Activated CD4-positive, alpha-beta T cell treated with anti-CD3 and anti-CD28 coated beads, Interleukin-2, amount 50 U/mL, for 1 hour (primary cell): ENCODE results near the gene ADAMTSL1.

ENCODE experiments used
- DNase-seq: peaks from one replicate; pipeline ENCODE4 v3.0.0-alpha.2; 2020

The ADAMTSL1 gene

GRCh38 chr9:18786196-18786595, 312.2 kb downstream of the ADAMTSL1 start:
- DNase-seq, result no peak

- no peak for DNase-seq
Observed at GRCh38 chr9:18786911-18787650, 313.1 kb downstream of the ADAMTSL1 start.

DNA sequence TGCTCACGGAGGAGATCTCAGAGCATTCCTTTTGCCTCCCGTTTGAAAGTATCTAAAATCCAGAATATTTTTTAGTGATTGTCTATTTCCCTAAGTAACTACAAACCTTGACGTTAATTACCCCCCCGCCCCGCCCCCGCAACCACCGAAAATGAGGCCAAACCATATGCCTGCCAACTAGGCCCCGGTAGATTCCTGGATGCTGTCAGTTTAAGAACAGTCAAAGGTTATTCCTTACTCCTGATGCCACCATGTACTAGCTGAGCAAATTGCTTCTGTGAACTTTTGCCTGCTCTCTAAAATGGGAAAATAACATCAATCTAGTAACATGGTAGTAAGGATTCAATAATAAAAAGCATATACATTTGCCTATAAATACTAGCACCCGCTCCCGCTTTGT, 314.3 kb downstream of the ADAMTSL1 start:
- DNase-seq, result no peak

GRCh38 chr9:18791074-18791473, 317.1 kb downstream of the ADAMTSL1 start:
- DNase-seq, result no peak

DNA sequence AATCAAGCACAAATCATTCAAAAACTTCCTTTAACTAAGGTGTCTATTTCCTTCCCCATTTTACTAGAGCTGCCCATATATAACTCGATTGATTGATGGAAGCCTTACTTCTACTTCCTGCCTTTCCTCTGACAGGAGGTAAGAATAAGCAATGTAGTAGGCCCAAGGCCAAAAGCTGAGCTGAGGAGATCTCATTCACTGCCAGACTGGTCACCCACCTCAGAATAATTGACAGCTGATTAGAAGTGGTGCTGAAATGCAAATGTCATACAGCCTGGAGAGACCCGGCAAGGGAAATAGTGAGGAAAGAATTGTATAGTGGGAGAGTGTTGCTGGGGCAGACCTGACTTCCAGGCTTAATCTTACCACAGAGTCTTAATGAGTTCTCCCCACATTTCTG, 319.2 kb downstream of the ADAMTSL1 start:
- DNase-seq, result no peak

- no peak for DNase-seq
Observed at GRCh38 chr9:18795947-18796671, 322.2 kb downstream of the ADAMTSL1 start.

- DNase-seq, result no peak
Observed at GRCh38 chr9:18796696-18797270, 322.8 kb downstream of the ADAMTSL1 start.

GRCh38 chr9:18798106-18798505, 324.2 kb downstream of the ADAMTSL1 start:
- DNase-seq, result no peak

DNA sequence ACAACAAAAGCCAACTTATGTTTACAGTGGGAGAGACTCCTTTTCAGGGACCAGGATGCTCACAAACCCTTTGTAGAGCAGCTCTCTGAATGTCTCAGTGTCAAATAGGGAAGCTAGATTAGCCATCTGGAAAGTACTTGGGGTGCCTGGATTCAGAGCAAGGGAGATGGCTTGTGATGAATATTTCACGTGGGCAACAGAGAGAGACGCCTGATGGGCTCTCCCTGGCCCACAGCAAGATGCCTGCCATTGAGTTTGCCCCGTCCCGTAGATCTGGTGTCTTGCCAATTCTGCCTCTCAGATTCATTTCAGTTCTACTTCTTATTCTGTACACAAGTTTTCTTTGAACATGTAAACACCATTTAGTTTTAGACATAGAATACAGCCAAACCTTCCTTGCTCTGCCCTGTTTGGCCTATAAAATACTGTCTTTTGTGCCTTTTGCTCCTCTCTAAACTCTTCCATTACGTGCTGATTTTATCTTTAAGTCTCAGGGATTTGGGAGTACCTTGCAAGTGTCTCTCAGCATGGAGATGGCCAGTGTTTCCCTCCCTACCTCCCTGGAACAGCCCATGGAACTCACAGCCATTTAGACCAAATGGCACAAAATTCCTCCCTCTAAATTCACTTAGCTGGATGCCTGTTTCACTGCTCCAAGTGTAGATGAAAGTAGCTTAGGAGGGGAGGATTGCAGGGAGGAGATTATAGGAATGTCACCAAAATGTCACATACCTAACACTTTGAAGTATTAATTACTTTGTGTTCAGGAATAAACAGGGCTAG, 324.7 kb downstream of the ADAMTSL1 start:
- DNase-seq, result no peak

DNA sequence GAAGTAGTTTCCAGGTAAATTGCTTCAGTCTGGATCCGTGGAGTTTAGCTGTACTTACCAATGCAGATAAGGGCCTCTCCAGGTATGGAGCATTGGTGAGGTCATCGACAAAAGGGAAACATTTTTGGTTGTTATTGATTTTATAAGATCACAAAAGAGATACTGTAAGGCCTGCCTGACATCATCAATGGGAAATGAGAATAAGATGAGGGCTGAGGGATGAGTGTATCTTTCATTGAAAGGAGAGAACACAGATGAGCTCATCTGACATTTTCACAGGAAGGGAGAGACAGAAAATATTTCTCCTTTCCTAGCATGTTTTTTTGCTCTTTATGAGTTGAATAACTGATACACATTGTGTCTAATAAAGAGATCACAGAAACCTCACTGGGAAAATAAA, 325.5 kb downstream of the ADAMTSL1 start:
- DNase-seq, result no peak

DNA sequence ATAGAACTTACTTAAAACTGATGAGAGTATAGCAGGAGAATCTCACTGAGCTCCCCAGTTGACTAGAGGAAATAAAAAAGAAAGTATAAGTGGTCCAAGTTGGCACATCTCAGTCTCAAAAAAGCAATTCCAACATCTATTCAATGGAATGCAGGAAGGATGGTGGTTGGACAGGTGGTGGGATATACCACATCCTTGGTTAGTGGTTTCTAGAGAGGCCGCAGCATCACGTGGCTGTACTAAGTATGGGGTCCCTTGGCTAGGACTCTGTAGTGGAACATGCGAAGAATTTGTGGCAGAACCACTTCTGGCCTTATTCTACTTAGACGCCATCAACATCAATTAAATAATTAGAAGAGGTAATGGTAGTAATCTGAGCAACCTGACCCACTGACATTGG, 326.6 kb downstream of the ADAMTSL1 start:
- DNase-seq, result no peak

DNA sequence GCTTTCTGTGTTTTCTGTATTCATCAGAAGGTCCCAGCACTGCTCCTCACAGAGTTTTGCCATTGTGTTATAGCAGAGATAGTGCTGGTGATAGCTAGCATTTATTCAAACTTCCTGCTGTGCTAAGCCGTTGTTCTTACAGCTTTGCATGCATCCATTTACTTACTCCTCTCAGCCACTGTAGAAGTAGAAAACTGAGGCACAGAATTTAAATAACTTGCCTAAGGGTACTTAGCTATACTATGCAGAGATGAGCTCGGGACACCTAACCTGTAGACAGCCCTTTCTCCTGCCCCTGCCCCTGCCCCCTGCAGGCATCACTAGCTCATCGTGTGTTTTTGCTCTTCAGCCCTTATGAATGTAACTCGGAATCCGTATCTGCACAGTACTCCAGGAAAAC, 331.4 kb downstream of the ADAMTSL1 start:
- DNase-seq, result no peak

GRCh38 chr9:18806232-18807080, 332.5 kb downstream of the ADAMTSL1 start:
- no peak for DNase-seq

DNA sequence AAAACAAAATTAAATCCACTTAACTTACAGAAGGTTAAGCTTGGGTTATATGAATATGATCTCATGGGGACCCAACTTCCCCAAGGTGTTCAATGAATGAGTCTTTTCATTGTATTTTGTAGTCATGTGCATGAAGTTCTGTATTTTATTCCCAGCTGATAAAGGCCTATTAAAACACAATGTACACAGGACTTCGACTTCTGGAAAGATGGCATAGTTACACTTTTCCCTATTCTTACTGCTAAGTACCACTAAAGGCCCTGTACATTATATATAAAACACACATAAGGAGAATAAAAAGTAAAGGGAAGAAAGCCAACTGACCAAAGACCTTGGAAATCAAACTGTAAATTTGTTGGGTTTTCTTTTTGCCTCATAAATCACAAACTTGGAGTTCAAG, 336.6 kb downstream of the ADAMTSL1 start:
- DNase-seq, result no peak

- no peak for DNase-seq
Observed at GRCh38 chr9:18811171-18811570, 337.2 kb downstream of the ADAMTSL1 start.

GRCh38 chr9:18819418-18819817, 345.5 kb downstream of the ADAMTSL1 start:
- no peak for DNase-seq

GRCh38 chr9:18820566-18821095, 346.7 kb downstream of the ADAMTSL1 start:
- no peak for DNase-seq

- DNase-seq, result no peak
Observed at GRCh38 chr9:18821788-18822187, 347.8 kb downstream of the ADAMTSL1 start.

GRCh38 chr9:18822850-18823249, 348.9 kb downstream of the ADAMTSL1 start:
- DNase-seq, result no peak

DNA sequence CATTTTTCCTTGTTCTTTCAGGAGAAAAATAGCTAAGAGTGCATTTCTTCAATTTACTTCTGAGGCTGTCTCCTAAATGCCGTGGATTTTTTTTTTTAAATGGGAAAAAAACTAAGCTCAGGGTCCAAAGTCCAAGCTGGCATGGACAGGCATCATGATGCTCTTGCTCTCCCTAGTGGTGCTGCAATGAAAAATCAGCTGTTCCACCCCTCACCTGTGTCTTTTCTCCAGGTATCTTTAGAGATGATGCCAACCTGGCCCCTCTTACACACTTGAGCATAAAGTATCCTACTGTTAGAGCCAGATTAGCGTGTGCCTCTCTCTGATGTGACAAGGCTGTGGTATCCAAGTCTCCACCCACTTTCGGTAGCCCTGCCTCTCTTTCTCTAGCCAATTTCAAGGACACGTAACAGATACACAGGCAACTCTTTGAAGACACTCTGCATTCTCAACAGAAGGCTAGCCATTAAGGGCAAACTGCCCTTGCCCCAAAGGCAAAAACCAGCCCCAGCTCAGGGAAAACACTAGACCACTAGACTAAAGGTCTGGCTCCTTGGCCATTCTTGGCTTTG, 350.2 kb downstream of the ADAMTSL1 start:
- DNase-seq, result no peak

GRCh38 chr9:18825656-18826170, 351.8 kb downstream of the ADAMTSL1 start:
- DNase-seq, result no peak

DNA sequence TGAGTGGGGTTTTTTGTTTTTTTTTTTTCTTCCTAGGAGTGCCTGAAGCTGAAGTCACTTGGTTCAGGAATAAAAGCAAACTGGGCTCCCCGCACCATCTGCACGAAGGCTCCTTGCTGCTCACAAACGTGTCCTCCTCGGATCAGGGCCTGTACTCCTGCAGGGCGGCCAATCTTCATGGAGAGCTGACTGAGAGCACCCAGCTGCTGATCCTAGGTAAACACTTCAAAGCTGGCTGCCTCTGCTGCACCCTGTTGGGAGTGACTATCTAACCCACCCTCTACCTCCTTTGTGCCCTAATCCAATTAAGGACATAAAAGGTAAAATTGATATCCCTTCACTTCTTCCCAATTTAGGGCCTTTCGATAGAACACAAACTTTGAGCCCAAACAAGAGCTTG, 352.3 kb downstream of the ADAMTSL1 start:
- no peak for DNase-seq
